Endothelial cell of umbilical vein (primary cell): ENCODE data around the gene NSFL1C. TPM values are rescaled to one million over a fixed set of nuclear protein-coding genes. Genes with fewer than 3 reads are reported as not detected.
A peak's percentile ranks its signal among the peaks of the same experiment; 100 is the strongest.

ENCODE experiments used
- BruUV-seq: library from RNA; stranded (reverse); fragments of 400-500 nt; replicated peaks from 2 replicates; lab custom pipeline; 2021; lab: Mats Ljungman, UMichigan
- CTCF ChIA-PET: fragments of 300-600, 350-600 bp; sonication (Branson Sonifier 250); formaldehyde crosslinking; loops from one replicate; lab custom pipeline; 2021; ENCODE audit warnings: antibody characterized with exemption, inconsistent platforms; lab: Charles Lee
- POLR2A ChIA-PET: fragments of 300-600, 350-600 bp; sonication (Branson Sonifier 250); formaldehyde crosslinking; loops from one replicate; lab custom pipeline; 2021; ENCODE audit warnings: antibody characterized with exemption, inconsistent platforms; lab: Charles Lee
- DNase-seq: peaks from one replicate; pipeline ENCODE4 v3.0.0-alpha.2; 2011; ENCODE audit warnings: low read depth, low spot score
- FAIRE-seq: peaks from 2 replicates; lab custom pipeline; 2011; peaks lifted over from hg19 to GRCh38; lab: Jason Lieb, UNC
- H2AFZ ChIP-seq: 2 replicates; pipeline ENCODE4 v1.6.0; 2012; ENCODE audit warnings: low read depth, low read length, control low read depth, inconsistent platforms
- H3K27ac ChIP-seq: 2 replicates; pipeline ENCODE4 v1.5.1; 2011; ENCODE audit warnings: low read depth, mild to moderate bottlenecking, control low read depth, low read length, moderate library complexity; ENCODE audit not compliant: insufficient read depth
- H3K27me3 ChIP-seq, 2 experiments: 2 replicates each; pipeline versions ENCODE4 v1.6.0 to v1.6.1; 2011; ENCODE audit warnings: low read length in 2 of 2, mixed read lengths in 1 of 2; ENCODE audit not compliant: control insufficient read depth in 2 of 2, insufficient read depth in 2 of 2
- H3K36me3 ChIP-seq, 2 experiments: 2 replicates in 1 of 2; 3 replicates in 1 of 2; pipeline ENCODE4 v1.5.1; 2011; ENCODE audit warnings: low read length in 2 of 2, mild to moderate bottlenecking in 1 of 2, moderate library complexity in 1 of 2; ENCODE audit not compliant: control insufficient read depth in 2 of 2, insufficient read depth in 2 of 2; ENCODE audit errors: extremely low read depth in 1 of 2
- H3K4me1 ChIP-seq: 3 replicates; pipeline ENCODE4 v1.5.1; 2011; ENCODE audit warnings: mild to moderate bottlenecking, low read length; ENCODE audit not compliant: control insufficient read depth, insufficient read depth; ENCODE audit errors: extremely low read depth
- H3K4me2 ChIP-seq: 2 replicates; pipeline ENCODE4 v1.6.1; 2011; ENCODE audit warnings: low read length, control low read depth, mixed read lengths; ENCODE audit not compliant: insufficient read depth
- H3K4me3 ChIP-seq, 3 experiments: fragments of 200-600 bp in 1 of 3; sonication (generic), shearing (Covaris generic) in 1 of 3; replicated peaks in 1 of 3; 2 replicates each; pipeline ENCODE4 v1.5.1; 2011 to 2016; ENCODE audit warnings: control low read depth in 3 of 3, low read length in 3 of 3, mild to moderate bottlenecking in 2 of 3, inconsistent platforms in 1 of 3, low read depth in 1 of 3, moderate library complexity in 1 of 3; ENCODE audit not compliant: insufficient read depth in 1 of 3
- H3K79me2 ChIP-seq: 2 replicates; pipeline ENCODE4 v1.6.0; 2012; ENCODE audit warnings: low read length, inconsistent platforms; ENCODE audit not compliant: control insufficient read depth, insufficient read depth
- H3K9ac ChIP-seq: replicated peaks from 2 replicates; pipeline ENCODE3; 2011; ENCODE audit warnings: low read length, control low read depth; ENCODE audit not compliant: insufficient read depth; ENCODE audit errors: extremely low read depth
- H3K9me1 ChIP-seq: replicated peaks from 3 replicates; pipeline ENCODE4 v1.6.0; 2011; ENCODE audit warnings: mild to moderate bottlenecking, low read length; ENCODE audit not compliant: control insufficient read depth, insufficient read depth; ENCODE audit errors: extremely low read depth
- H3K9me3 ChIP-seq: replicated peaks from 2 replicates; pipeline ENCODE4 v1.5.1; 2012; ENCODE audit warnings: low read length, inconsistent platforms; ENCODE audit not compliant: control insufficient read depth, insufficient read depth
- H4K20me1 ChIP-seq: replicated peaks from 2 replicates; pipeline ENCODE3; 2011; ENCODE audit warnings: mild to moderate bottlenecking, low read length; ENCODE audit not compliant: control insufficient read depth, insufficient read depth; ENCODE audit errors: extremely low read depth
- CTCF ChIP-seq, 2 donors: IDR thresholded peaks; 1 replicate in 1 of 2; 2 replicates in 1 of 2; pipeline ENCODE4 v1.5.1; 2011; ENCODE audit warnings: low read length in 2 of 2, mild to moderate bottlenecking in 2 of 2, moderate library complexity in 2 of 2, control low read depth in 1 of 2, inconsistent platforms in 1 of 2, low read depth in 1 of 2; ENCODE audit not compliant: insufficient read depth in 1 of 2; ENCODE audit errors: extremely low read depth in 1 of 2
- EZH2 ChIP-seq: IDR thresholded peaks from 2 replicates; pipeline ENCODE4 v1.6.1; 2012; ENCODE audit warnings: borderline replicate concordance, low read depth, mild to moderate bottlenecking, moderate library complexity, low read length, inconsistent platforms; ENCODE audit not compliant: severe bottlenecking
- FOS ChIP-seq: IDR thresholded peaks from 2 replicates; pipeline ENCODE4 v1.6.1; 2011; ENCODE audit warnings: mild to moderate bottlenecking, low read length, moderate library complexity, borderline replicate concordance; ENCODE audit not compliant: insufficient read depth
- GATA2 ChIP-seq: IDR thresholded peaks from 2 replicates; pipeline ENCODE4 v1.7.0; 2011; ENCODE audit warnings: low read depth, mild to moderate bottlenecking, moderate library complexity, mixed read lengths, low read length; ENCODE audit not compliant: insufficient read length, insufficient read depth
- JUN ChIP-seq: IDR thresholded peaks from 2 replicates; pipeline ENCODE4 v1.6.1; 2011; ENCODE audit warnings: borderline replicate concordance, low read depth; ENCODE audit not compliant: insufficient read length, insufficient read depth
- MAX ChIP-seq: IDR thresholded peaks from 2 replicates; pipeline ENCODE4 v1.6.1; 2011; ENCODE audit not compliant: insufficient read depth, insufficient read length
- MYC ChIP-seq: IDR thresholded peaks from one replicate; pipeline ENCODE4 v1.6.1; 2011; ENCODE audit warnings: mild to moderate bottlenecking, low read depth, low read length
- POLR2A ChIP-seq: IDR thresholded peaks from 2 replicates; pipeline ENCODE4 v1.6.1; 2012; ENCODE audit warnings: low read depth, mild to moderate bottlenecking, control low read depth, low read length
- POLR2AphosphoS5 ChIP-seq: IDR thresholded peaks from 2 replicates; pipeline ENCODE4 v1.6.1; 2012; ENCODE audit warnings: low read depth, mild to moderate bottlenecking, control low read depth, low read length, moderate library complexity; ENCODE audit not compliant: insufficient read depth
- dilution Hi-C: fragments of 300-500 bp; cut with MboI; formaldehyde crosslinking; loops from one replicate; pipeline ENCODE4 v1.15.0; 2019; ENCODE audit warnings: low sequenced_read_pairs; ENCODE audit not compliant: extremely low pct_ligation_motif_present
- intact Hi-C: fragments of 100-400 bp; cut with micrococcal nuclease; formaldehyde crosslinking; loops from one replicate; pipeline ENCODE4 v1.10.0; 2022
- polyA plus RNA-seq, 4 experiments: library from polyadenylated mRNA; depleted of rRNA in 3 of 4; stranded (reverse) in 3 of 4; unstranded in 1 of 4; fragments of >200 nt; gene quantifications; 2 replicates each; pipeline versions ENCODE4 v1.2.1 to v1.2.3, GENCODE V29; 2011 to 2012; ENCODE audit warnings: missing spikeins in 1 of 4
- total RNA-seq: library from RNA; stranded (reverse); gene quantifications from 2 replicates; pipeline ENCODE4 v1.2.3, GENCODE V29; 2021

The NSFL1C gene
- total and polyA plus RNA-seq, 2 donors (not counting 3 experiments of a cell fraction or from before 2014, with no cell fraction given) = 27.3 to 95.7 TPM

- Histone ChIP-seq H3K9me1 (no peaks in the 10 kb centered on the region), H2AFZ (no peak within 1 kb of the TSS), H3K9ac (peak within 1 kb of the TSS; percentile 92), H3K79me2 (peaks cover 57% of the 10 kb centered on the region), H3K4me3 (peak within 1 kb of the TSS; percentile 82 to 86 (median 83)), H3K9me3 (peaks cover 4% of the 10 kb centered on the region), H3K36me3 (peaks cover 0 to 4% of the 10 kb centered on the region in 2 experiments), H3K27ac (peak within 1 kb of the TSS; percentile 90), H3K27me3 (no peaks in the 10 kb centered on the region), H3K4me2 (peak within 1 kb of the TSS; percentile 91), H3K4me1 (peaks cover 71% of the 10 kb centered on the region), H4K20me1 (peaks cover 3% of the 10 kb centered on the region)
- intact Hi-C loops (loop anchor here (1.0 to 5.0 kb wide), 4 partner anchors 42 to 166 kb away; partner anchors contain the start of genes NSFL1C and RAD21L1), dilution Hi-C loops (no loop called here)
- no TSS peak for BruUV-seq
- ChIA-PET CTCF (interaction anchor here (1.2 to 6.5 kb wide), 8 partner anchors 10 to 111 kb away, joined by 3 to 107 read pairs (median 14); no protein-coding TSS in a partner anchor), POLR2A (interaction anchor here (1.7 kb wide), 2 partner anchors 42 to 57 kb away, joined by 4 read pairs; no protein-coding TSS in a partner anchor)
- TF ChIP-seq EZH2 (no peak), GATA2 (peak; percentile 70), POLR2A (peak; percentile 92), MAX (peak; percentile 27), CTCF (IDR thresholded peaks at IDR 0.05; ENCODE audit: extremely low read depth in 1 of 2, insufficient read depth in 1 of 2, low read depth in 1 of 2, low read length in 2 of 2) (peak in 1 of 2 donors; percentile 8), FOS (peak; percentile 71), POLR2AphosphoS5 (peak; percentile 99), MYC (no peak), JUN (no peak)
- peak; percentile 83 for FAIRE-seq
- peak; percentile 90 for DNase-seq
These were observed 73.7 kb downstream of the NSFL1C start, which contains the start of gene FKBP1A for GRCh38 chr20:1392693-1393506. Gene FKBP1A, minus strand, starts transcription at chr20:1393054. Its CDS starts 56 bp downstream, at chr20:1392998.
